Aorta (tissue), 5 donors: ENCODE results near the gene PYGL. TPM values are rescaled to one million over a fixed set of nuclear protein-coding genes. Genes with fewer than 3 reads are reported as not detected.
A peak's percentile ranks its signal among the peaks of the same experiment; 100 is the strongest.

ENCODE experiments used
- ATAC-seq: fragments of 200-7000 bp; cut with Tn5 transposase; one replicate; pipeline ENCODE4 v1.9.1; 2022; ENCODE audit warnings: moderate library complexity; ENCODE audit not compliant: low FRiP score
- DNase-seq, 2 donors: peaks; one replicate each; pipeline ENCODE4 v3.0.0-alpha.2; 2020
- H3K27ac ChIP-seq, 2 donors: one replicate each; pipeline ENCODE4 v1.5.1; 2013; ENCODE audit warnings: low read length in 2 of 2, mild to moderate bottlenecking in 2 of 2, moderate library complexity in 2 of 2, control low read depth in 1 of 2, inconsistent platforms in 1 of 2, low read depth in 1 of 2
- H3K27me3 ChIP-seq, 2 donors: one replicate each; pipeline ENCODE4 v1.6.1; 2013; ENCODE audit warnings: control low read depth in 1 of 2, low read length in 1 of 2, mild to moderate bottlenecking in 1 of 2, moderate library complexity in 1 of 2; ENCODE audit not compliant: insufficient read depth in 2 of 2, control insufficient read depth in 1 of 2
- H3K36me3 ChIP-seq, 2 donors: one replicate each; pipeline ENCODE4 v1.6.1; 2013; ENCODE audit warnings: control low read depth in 1 of 2, low read length in 1 of 2, mild to moderate bottlenecking in 1 of 2; ENCODE audit not compliant: insufficient read depth in 2 of 2, control insufficient read depth in 1 of 2
- H3K4me1 ChIP-seq, 2 donors: one replicate each; pipeline ENCODE4 v1.6.1; 2013; ENCODE audit warnings: low read length in 2 of 2, control low read depth in 1 of 2, mild to moderate bottlenecking in 1 of 2, moderate library complexity in 1 of 2; ENCODE audit not compliant: insufficient read depth in 2 of 2, control insufficient read depth in 1 of 2
- H3K4me3 ChIP-seq, 2 donors: one replicate each; pipeline ENCODE4 v1.5.1; 2013; ENCODE audit warnings: low read length in 2 of 2, control low read depth in 1 of 2, mild to moderate bottlenecking in 1 of 2
- H3K9me3 ChIP-seq: one replicate; pipeline ENCODE4 v1.6.1; 2013; ENCODE audit warnings: mild to moderate bottlenecking, low read length; ENCODE audit not compliant: control insufficient read depth
- WGBS, 2 donors: extraction: QIAGEN DNeasy Blood & Tissue Kit; methylation state at CpG; one replicate each; pipeline ENCODE4 v1.1.7; 2013; 5-methylcytosine and 5-hydroxymethylcytosine counted together
- intact Hi-C, 2 donors: fragments of 100-400 bp; cut with DNase I; formaldehyde crosslinking; loops; one replicate each; pipeline versions ENCODE4 v1.14.2 to v1.15.0; 2022
- long read RNA-seq, 2 donors: library from polyadenylated mRNA; unstranded; transcript quantifications; one replicate each; pipeline ENCODE4 v2.0.0, GENCODE V29; 2020 to 2021
- polyA plus RNA-seq, 2 donors: library from polyadenylated mRNA; stranded (reverse); fragments of 200-250 nt; gene quantifications; one replicate each; pipeline ENCODE4 v1.2.3, GENCODE V29; 2013
- total RNA-seq, 2 donors: library from RNA; stranded (reverse); fragmentation: NEBNext Ultra II Directional; extraction: Animal tissue kit (Norgen Biotek cat#: 25700); gene quantifications; one replicate each; pipeline ENCODE4 v1.2.1, GENCODE V29; 2021
- donor health status: healthy with polysubstance abuse.
- donor health status: Bipolar disorder and iron deficiency.
- donor health status: DM: no; HTN: no; CAD: no.
- donor health status: DM: no; HTN: no; CAD: no.
- donor health status: DM: yes; HTN: yes; CAD: no.

PYGL gene
- total RNA-seq (10 to 100 TPM; 49.0 to 78.6 TPM), polyA plus RNA-seq (10 to 100 TPM; 18.4 to 25.2 TPM)
- long read RNA-seq, donor 1, transcript PYGL-201 (20 exons, 3,048 nt) = major isoform, 46 of 70 reads
- long read RNA-seq, donor 1, partial matches to known transcripts = 17 of 70 reads
- long read RNA-seq, donor 1, other reads (novel, unspliced or antisense) = 2 of 70 reads
- long read RNA-seq, donor 2, transcript PYGL-201 (20 exons, 3,048 nt) = major isoform, 12 of 31 reads
- long read RNA-seq, donor 2, partial matches to known transcripts = 11 of 31 reads
- long read RNA-seq, donor 2, other reads (novel, unspliced or antisense) = 7 of 31 reads

DNA sequence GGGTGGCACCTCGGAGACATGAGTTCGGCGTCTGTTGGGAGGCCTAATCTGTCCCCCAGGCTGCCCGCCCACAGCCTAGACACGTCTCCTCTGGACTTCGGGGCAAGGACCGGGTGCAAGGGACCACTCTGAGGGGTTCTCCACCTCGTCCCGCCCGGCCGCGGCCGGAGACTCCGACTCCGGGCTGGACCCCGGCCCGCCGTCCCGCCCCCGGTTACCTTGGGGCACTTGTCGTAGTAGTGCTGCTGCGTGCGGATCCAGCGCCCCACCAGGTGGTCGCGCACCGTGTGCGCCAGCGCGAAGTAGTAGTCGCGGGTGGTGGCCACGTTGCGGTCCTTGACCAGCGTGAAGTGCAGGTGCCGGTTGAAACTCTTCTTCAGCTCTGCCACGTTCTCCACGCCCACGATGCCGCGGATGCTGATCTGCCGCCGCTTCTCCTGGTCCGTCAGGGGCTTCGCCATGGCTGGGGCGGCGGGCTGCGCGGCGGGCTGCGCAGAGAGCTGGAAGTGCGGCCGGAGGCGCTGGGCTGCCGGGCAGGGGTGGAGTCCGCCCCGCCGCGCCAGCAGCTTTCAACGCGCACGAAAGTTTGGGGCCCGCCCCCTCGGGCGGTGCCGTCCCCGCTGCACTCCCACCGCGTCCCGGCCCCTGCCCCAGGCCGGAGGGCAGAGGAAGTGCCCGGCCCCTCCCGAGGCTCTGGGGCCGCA lies at the start of gene PYGL:
TSS of gene PYGL (minus strand) at position 541 of the 704 bp plus-strand sequence. CDS start at position 461, 80 bp downstream.
- WGBS, 2 donors = 0% methylated on average over 65 to 74 of the region's 74 CpGs
- H3K27me3 ChIP-seq = no peaks in the 10 kb centered on the region
- H3K36me3 ChIP-seq = no peaks in the 10 kb centered on the region
- no peaks in the 10 kb centered on the region for H3K9me3 ChIP-seq
- no peaks in the 10 kb centered on the region for H3K4me1 ChIP-seq
- H3K4me3 ChIP-seq = peak within 1 kb of the TSS; percentile 76 to 77
- peak; percentile 92 to 93 for DNase-seq
- intact Hi-C loops = no loop called here
- peak; percentile 95 for ATAC-seq
- H3K27ac ChIP-seq = peak within 1 kb of the TSS in 1 of 2 donors; percentile 19

DNA sequence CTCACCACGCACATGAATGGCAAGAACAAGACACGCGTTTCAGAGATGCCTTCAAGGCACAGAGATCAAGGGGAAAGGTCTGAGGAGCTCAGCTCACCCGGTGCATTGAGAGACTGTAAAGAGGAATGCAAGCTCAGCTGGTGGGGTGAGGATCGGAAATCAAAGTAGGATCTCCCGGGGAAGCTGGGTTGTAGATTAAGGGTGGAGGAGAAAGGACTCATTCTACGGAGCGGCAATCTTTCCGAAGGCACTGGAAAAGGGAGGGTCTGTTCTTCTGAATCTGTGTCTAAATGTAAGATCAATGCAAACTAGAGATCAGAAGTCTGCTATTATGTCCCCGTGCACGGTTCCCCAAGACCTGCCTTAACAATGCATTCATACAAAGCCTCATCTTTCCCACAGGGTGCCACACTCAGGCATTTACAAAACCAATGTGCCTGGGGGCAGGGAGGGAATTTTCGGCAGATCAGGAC lies 41.6 kb upstream of the PYGL start:
- WGBS, 2 donors = 66 to 67% methylated on average over 12 of the region's 12 CpGs
- no peaks in the 10 kb centered on the region for H3K36me3 ChIP-seq
- ATAC-seq (no peak), DNase-seq (no peak)
- intact Hi-C loops = no loop called here
- peaks cover 1% of the 10 kb centered on the region for H3K9me3 ChIP-seq
- H3K27ac ChIP-seq = no peak overlapping the region
- H3K4me1 ChIP-seq = no peaks in the 10 kb centered on the region
- peaks cover 0 to 2% of the 10 kb centered on the region in 2 donors for H3K27me3 ChIP-seq
- H3K4me3 ChIP-seq = no peak overlapping the region

GRCh38 chr14:50985124-50985858 lies 41.0 kb upstream of the PYGL start:
- ATAC-seq = no peak
- no peak overlapping the region for H3K27ac ChIP-seq
- no peak overlapping the region for H3K4me3 ChIP-seq

GRCh38 chr14:50984036-50984710 lies 39.9 kb upstream of the PYGL start:
- H3K4me3 ChIP-seq = no peak overlapping the region
- DNase-seq = no peak
- WGBS, 2 donors = 81 to 85% methylated on average over 2 of the region's 2 CpGs
- H3K4me1 ChIP-seq = no peaks in the 10 kb centered on the region
- intact Hi-C loops = no loop called here
- H3K9me3 ChIP-seq = no peaks in the 10 kb centered on the region
- peaks cover 0 to 5% of the 10 kb centered on the region in 2 donors for H3K27me3 ChIP-seq
- H3K36me3 ChIP-seq = no peaks in the 10 kb centered on the region
- no peak overlapping the region for H3K27ac ChIP-seq
- no peak for ATAC-seq

More at GRCh38 chr14:50985124-50985858, 41.0 kb upstream of the PYGL start:
- 88 to 91% methylated on average over 13 of the region's 13 CpGs for WGBS, 2 donors
- DNase-seq = no peak
- Histone ChIP-seq H3K9me3 (peaks cover 1% of the 10 kb centered on the region), H3K4me1 (no peaks in the 10 kb centered on the region), H3K36me3 (no peaks in the 10 kb centered on the region), H3K27me3 (peaks cover 0 to 5% of the 10 kb centered on the region in 2 donors)
- intact Hi-C loops = no loop called here

- intact Hi-C loops = no loop called here
- no peaks in the 10 kb centered on the region for H3K36me3 ChIP-seq
- WGBS, 2 donors = 76 to 82% methylated on average over 5 of the region's 5 CpGs
- no peaks in the 10 kb centered on the region for H3K4me1 ChIP-seq
- DNase-seq (no peak), ATAC-seq (no peak)
- H3K4me3 ChIP-seq = no peak overlapping the region
- peaks cover 0 to 2% of the 10 kb centered on the region in 2 donors for H3K27me3 ChIP-seq
- no peak overlapping the region for H3K27ac ChIP-seq
- no peaks in the 10 kb centered on the region for H3K9me3 ChIP-seq
Measured at GRCh38 chr14:50979941-50980850, 35.9 kb upstream of the PYGL start.

DNA sequence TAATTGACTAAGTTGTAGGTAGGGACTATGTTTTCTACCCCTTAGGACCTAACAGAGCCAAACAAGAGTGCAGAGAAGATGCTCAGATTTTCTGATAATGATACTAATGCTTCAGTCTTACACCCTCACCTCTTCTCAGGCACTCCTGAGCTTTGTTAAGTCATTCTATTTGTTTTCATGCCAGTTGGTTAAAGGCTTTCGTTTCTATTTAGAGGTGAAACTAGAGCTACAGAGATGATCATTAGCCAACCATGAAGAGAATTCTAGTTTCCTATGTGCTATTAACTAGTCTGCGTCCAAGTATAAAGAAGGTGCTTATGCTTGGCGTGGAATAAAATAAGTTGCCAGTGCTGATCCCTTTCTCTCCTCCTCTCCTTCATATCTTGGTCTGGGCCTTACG lies 34.6 kb upstream of the PYGL start:
- no peak overlapping the region for H3K27ac ChIP-seq
- DNase-seq (no peak), ATAC-seq (no peak)
- WGBS, 2 donors = 87 to 92% methylated on average over 4 of the region's 4 CpGs
- H3K9me3 ChIP-seq = no peaks in the 10 kb centered on the region
- no peak overlapping the region for H3K4me3 ChIP-seq
- no peaks in the 10 kb centered on the region for H3K4me1 ChIP-seq
- intact Hi-C loops = no loop called here
- H3K36me3 ChIP-seq = no peaks in the 10 kb centered on the region
- H3K27me3 ChIP-seq = peaks cover 0 to 2% of the 10 kb centered on the region in 2 donors

DNA sequence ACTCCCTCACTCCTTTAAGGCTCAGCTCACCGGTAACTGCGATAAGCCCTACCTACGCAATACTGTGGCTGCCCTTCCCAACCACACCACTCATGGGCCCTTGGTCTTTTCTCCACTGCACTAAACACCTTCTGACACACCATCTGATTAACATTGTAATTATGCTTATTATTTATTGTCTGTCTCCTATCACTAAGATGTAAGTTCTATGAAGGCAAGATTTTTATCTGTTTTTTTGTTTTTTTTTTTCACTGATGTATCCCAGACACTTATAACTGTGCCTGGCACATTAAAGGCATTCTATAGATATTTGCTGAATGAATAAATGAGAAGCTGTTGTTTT lies 34.2 kb upstream of the PYGL start:
- intact Hi-C loops = no loop called here
- no peaks in the 10 kb centered on the region for H3K36me3 ChIP-seq
- H3K4me1 ChIP-seq = no peaks in the 10 kb centered on the region
- ATAC-seq = no peak
- H3K27ac ChIP-seq = no peak overlapping the region
- H3K4me3 ChIP-seq = no peak overlapping the region
- 92% methylated on average over 3 of the region's 3 CpGs for WGBS, 2 donors
- H3K27me3 ChIP-seq = peaks cover 0 to 2% of the 10 kb centered on the region in 2 donors
- H3K9me3 ChIP-seq = no peaks in the 10 kb centered on the region
- DNase-seq = no peak
